ENCODE measurements around the gene MBNL1. TPM values are rescaled to one million over a fixed set of nuclear protein-coding genes. Genes with fewer than 3 reads are reported as not detected.

MBNL1 gene
- total RNA-seq, 1 experiment from 2014 or later: 200 TPM

DNA sequence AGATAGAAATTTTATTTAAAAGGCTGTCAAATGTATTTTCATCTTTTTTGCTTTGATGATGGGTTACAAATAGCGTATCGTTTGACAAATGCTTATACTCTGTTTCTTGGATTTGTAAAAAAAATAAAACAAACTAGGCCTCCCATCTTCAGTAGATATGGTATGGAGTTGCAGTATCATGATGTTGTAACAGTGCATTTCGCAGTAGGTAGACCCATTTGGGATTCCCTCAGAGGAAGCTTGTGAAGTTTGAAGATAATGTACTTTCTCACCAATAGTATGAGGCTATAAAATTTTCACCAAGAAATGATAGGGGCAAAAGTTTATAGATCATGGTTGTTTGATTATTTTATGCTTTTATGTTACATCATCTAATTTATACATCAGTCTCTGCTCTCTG lies 10.8 kb downstream of the MBNL1 start:
- TF ChIP-seq ZFX (IDR thresholded peaks at IDR 0.05): no peak
- peaks cover 35% of the 10 kb centered on the region; the same call in 1 of the 2 replicates for H4K20me1 ChIP-seq (ENCODE audit: insufficient read depth)
- H3K27ac ChIP-seq (ENCODE audit: low read depth, low read length): no peak overlapping the region
- H3K4me3 ChIP-seq (replicated peaks in 1 of 2; ENCODE audit: low read depth in 1 of 2, low read length in 2 of 2): no peak overlapping the region
- DNase-seq (ENCODE audit: low read depth, low spot score) (no peak), ATAC-seq (no peak)
- H3K4me1 ChIP-seq (ENCODE audit: control insufficient read depth in 1 of 2, insufficient read depth in 2 of 2, low read length in 2 of 2): peaks cover 38 to 58% of the 10 kb centered on the region in 2 experiments
- ChIA-PET RAD21 (ENCODE audit: low non-redundant PET in 1 of 2, low total read pairs in 2 of 2, uncharacterized antibody in 2 of 2, unreplicated experiment in 2 of 2) (no interaction called here), POLR2A (no interaction called here), CTCF (interaction anchor here (0.6 kb wide), 1 partner anchor 188 kb away, joined by 3 read pairs; no protein-coding TSS in a partner anchor)
- H3K9me3 ChIP-seq (ENCODE audit: control insufficient read depth in 1 of 2, insufficient read depth in 1 of 2, low read depth in 1 of 2, low read length in 2 of 2): no peaks in the 10 kb centered on the region
- intact Hi-C loops (cut with micrococcal nuclease): no loop called here
- no peaks in the 10 kb centered on the region for H3K27me3 ChIP-seq (ENCODE audit: insufficient read depth, low read length)
- H3K9me2 ChIP-seq (ENCODE audit: insufficient read depth): no peaks in the 10 kb centered on the region
- no peak overlapping the region for H3K4me2 ChIP-seq (ENCODE audit: low read length)
- no peak overlapping the region for H2AFZ ChIP-seq (ENCODE audit: low read depth, low read length, poor library complexity, severe bottlenecking)
- H3K9ac ChIP-seq (ENCODE audit: low read length): no peak overlapping the region
- peaks cover 100% of the 10 kb centered on the region for H3K79me2 ChIP-seq (ENCODE audit: insufficient read depth, low read length)
- BruUV-seq (replicated peaks): no TSS peak
- H3K36me3 ChIP-seq (ENCODE audit: control insufficient read depth in 1 of 2, insufficient read depth in 2 of 2, low read length in 2 of 2): no peaks in the 10 kb centered on the region

GRCh38 chr3:152280539-152280938 lies 11.8 kb downstream of the MBNL1 start:
- H3K36me3 ChIP-seq (ENCODE audit: control insufficient read depth in 1 of 2, insufficient read depth in 2 of 2, low read length in 2 of 2): no peaks in the 10 kb centered on the region
- H3K4me2 ChIP-seq (ENCODE audit: low read length): no peak overlapping the region
- no peak for ATAC-seq
- H3K9me3 ChIP-seq (ENCODE audit: control insufficient read depth in 1 of 2, insufficient read depth in 1 of 2, low read depth in 1 of 2, low read length in 2 of 2): no peaks in the 10 kb centered on the region
- DNase-seq (ENCODE audit: low read depth, low spot score): no peak
- H3K79me2 ChIP-seq (ENCODE audit: insufficient read depth, low read length): peaks cover 100% of the 10 kb centered on the region
- no TSS peak for BruUV-seq (replicated peaks)
- H3K27ac ChIP-seq (ENCODE audit: low read depth, low read length): peak overlapping the region; percentile 6; the same call in 1 of the 2 replicates
- intact Hi-C loops (cut with micrococcal nuclease): no loop called here
- peaks cover 38 to 51% of the 10 kb centered on the region in 2 experiments for H3K4me1 ChIP-seq (ENCODE audit: control insufficient read depth in 1 of 2, insufficient read depth in 2 of 2, low read length in 2 of 2)
- ChIA-PET POLR2A (no interaction called here), CTCF (interaction anchor here (0.9 kb wide), 1 partner anchor 254 kb away, joined by 3 read pairs; no protein-coding TSS in a partner anchor), RAD21 (ENCODE audit: low non-redundant PET in 1 of 2, low total read pairs in 2 of 2, uncharacterized antibody in 2 of 2, unreplicated experiment in 2 of 2) (no interaction called here)
- H3K27me3 ChIP-seq (ENCODE audit: insufficient read depth, low read length): no peaks in the 10 kb centered on the region
- no peak overlapping the region for H3K9ac ChIP-seq (ENCODE audit: low read length)
- no peak overlapping the region for H2AFZ ChIP-seq (ENCODE audit: low read depth, low read length, poor library complexity, severe bottlenecking)
- peaks cover 35% of the 10 kb centered on the region; the same call in 1 of the 2 replicates for H4K20me1 ChIP-seq (ENCODE audit: insufficient read depth)
- H3K4me3 ChIP-seq (replicated peaks in 1 of 2; ENCODE audit: low read depth in 1 of 2, low read length in 2 of 2): no peak overlapping the region
- no peaks in the 10 kb centered on the region for H3K9me2 ChIP-seq (ENCODE audit: insufficient read depth)
- TF ChIP-seq JUND (IDR thresholded peaks at IDR 0.05): no peak
- TF ChIP-seq SP1 (IDR thresholded peaks at IDR 0.05; ENCODE audit: low read depth): no peak
- TF ChIP-seq ELF1 (IDR thresholded peaks at IDR 0.05; ENCODE audit: borderline replicate concordance, low read depth): no peak
